Colon (tissue), 2 donors: Measurements from ENCODE around the gene WBP2.

Experiments used
- FAIRE-seq: peaks from 2 replicates; lab custom pipeline; 2012; peaks lifted over from hg19 to GRCh38; lab: Jason Lieb, UNC
- donor health status: control.
- donor health status: control.

The WBP2 gene

DNA sequence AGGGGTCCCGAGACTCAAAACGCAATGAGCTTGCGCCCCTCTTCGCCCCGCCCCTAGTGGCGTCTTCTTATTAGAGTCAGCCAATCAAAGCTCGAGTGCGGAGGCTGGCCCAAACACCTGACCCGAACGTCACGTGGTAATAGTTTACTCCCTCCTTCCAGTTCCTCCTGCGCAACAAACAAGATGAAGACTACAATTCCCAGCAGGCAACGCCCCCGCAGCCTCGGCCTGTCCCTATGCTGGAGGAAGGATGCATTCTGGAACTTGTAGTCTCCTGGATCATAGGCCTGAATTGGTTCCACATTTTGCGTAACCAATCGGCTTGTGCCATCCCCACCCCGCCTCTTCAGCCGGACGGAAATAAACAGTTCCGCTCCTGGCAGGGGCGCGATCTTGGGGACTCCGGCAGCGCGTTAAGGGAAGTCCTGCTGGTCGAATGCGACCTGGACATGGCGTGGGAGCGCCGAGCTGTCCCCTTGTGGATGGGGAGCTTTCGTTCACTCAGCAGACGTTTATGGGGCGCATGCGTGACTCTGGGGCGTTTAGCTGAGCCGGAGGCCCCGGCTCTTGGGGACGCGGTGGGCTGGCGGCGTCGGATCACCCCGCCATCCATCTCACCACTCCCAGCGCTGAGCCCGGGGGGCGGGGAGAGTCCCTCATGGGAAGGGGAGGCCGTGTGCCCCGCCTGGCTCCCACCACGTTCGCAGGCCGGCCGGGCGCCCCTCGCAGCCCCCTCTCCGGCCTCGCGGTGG, at the start of gene WBP2:
WBP2 (minus strand) TSS at position 26 of the 752 bp plus-strand sequence. CDS start 38 bp downstream, outside the sequence.
- FAIRE-seq: peak; percentile 64

DNA sequence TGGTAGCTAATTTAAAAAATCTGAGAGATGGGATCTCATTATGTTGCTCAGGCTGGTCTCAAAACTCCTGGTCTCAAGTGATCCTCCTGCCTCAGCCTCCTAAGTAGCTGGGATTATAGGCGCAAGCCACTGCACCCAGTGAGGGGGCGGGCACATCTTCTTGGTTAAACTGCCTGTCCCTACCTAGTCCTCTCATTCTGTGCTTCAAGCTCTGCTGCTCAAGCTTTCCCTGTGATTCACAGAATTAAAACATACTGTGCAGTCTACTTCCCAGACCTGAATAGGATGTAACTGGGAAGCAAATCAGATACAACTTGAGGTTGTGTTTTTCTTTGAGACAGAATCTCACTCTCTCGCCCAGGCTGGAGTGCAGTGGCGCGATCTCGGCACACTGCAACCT, 47.3 kb upstream of the WBP2 start:
- no peak for FAIRE-seq

DNA sequence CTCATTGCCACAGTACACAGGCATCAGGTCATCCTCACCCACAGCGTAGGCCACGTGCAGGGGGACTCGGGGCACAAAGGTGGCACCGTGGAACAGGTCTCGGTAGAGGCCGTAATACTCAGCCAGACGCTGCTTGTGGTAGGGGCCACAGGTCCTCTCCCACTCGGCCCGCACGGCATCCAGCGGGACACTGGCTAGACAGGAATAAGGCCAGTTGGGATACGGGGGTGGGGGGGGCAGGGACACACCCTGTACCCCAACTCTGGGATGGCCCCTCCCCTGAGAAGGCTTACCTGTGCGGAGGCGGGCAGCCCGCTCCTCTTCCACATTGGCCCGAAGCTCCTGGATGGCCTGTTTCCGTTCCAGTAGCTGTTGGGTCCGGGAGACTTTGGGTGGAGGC, 46.6 kb upstream of the WBP2 start:
- no peak for FAIRE-seq

DNA sequence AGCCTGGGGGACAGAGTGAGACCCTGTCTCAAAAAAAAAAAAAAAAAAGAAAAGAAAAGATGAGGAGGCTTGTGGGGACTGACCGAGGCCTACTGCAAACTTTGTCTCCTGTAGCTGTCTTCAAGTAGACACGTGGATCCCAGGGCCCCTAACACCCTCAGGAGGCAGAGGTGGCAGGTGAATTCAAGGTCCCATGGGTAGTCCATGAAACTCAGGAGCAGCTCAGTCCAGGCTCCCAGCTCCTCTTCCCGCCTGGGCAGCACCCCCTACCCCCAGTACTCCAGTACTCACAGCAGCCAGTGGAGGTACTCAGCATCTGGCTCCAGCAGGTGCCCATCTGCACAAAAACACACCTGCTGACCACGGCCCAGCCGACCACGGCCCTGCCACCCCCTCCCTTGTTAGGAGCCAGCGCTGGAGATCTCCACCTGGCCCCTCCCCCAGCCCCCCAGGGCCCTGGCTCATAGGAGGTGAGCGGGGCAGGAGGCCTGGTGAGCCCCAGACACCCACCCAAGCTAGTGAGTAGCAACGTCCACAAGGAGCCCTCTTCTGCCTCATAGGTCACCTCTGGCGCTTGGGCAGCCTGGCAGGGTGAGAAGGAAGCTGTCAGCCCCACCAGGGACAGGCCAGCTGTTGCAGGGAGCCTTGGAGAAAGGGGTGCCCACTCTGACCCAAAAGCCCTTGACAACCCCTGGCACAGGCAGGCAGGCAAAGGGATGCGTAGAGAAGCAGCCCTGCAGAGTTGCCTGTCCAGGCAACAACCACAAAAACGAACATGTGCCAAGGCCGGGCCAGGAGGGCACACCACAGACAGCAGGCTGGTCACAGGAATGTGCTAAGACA, 45.8 kb upstream of the WBP2 start:
- no peak for FAIRE-seq

DNA sequence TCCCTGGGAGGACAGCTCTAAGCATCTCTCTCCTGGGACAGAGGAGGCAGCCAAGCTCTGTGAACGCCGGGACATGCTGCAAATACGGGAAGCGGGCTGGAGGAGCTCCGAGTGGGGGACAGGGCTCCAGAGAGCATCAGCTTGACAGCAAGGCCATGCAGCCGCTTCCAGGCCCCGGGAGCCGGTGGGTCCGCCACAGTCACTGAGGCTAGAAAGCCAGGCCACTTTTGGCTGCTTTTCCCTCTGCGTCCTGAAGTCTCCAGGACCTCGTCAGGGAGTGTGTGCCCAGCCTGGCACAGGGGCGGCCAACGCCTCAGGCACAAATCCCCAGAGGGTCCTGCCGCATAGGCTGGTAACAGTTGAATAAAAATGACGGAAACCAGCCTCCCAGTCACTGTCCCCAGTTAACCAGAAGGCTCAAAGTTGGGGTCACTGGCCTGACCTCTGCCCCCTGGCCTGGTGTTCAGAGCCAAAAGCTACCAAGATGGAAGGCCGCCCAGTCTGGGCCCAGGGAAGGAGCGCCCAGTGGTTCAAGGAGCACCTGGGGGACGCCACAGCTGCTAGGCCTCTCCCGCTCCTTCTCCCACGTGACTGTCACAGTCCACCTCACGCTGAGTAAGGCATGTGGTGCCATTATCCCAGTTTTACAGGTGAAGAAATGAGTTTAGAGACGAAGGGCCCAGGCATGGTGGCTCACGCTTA, 44.8 kb upstream of the WBP2 start:
- no peak for FAIRE-seq

DNA sequence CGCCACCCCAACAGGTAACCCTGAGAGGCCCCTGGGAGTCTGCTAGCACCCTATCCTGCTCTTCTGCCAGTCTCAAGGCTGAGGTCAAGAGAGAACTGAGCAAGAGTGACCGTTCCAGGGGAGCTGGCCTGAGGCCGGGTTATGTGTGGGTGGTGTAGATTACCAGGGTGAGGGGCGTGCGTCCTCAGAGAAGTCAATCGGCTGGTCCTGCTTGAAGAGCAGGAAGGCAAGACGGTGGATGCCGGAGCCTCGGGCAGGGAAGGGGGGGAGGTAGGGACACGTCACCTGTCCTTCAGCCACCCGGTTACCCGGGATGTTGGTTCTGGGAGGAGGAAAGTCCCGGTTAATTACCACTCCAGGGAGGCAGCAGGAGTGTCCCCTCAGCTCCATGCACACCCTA, 44.2 kb upstream of the WBP2 start:
- no peak for FAIRE-seq

DNA sequence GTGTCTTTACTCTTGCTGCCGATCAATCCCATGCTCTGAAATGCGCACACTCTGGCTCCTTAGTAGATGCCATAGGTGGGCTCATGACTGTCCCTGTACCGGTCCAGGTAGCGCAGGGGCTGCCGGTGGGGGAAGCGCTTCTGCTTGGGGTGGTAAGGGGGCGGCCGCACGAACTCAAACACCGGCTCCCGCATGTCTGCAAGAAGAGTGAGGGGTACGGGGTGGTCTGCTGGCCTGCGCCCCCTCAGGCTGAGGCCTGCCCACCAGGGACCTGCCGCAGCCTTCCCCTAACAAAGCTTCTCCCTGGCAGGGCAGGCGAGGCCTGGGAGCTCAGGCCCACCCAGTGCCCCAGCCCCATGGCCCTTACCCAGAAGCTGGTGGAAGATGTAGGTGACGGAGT, 43.7 kb upstream of the WBP2 start:
- FAIRE-seq: no peak

DNA sequence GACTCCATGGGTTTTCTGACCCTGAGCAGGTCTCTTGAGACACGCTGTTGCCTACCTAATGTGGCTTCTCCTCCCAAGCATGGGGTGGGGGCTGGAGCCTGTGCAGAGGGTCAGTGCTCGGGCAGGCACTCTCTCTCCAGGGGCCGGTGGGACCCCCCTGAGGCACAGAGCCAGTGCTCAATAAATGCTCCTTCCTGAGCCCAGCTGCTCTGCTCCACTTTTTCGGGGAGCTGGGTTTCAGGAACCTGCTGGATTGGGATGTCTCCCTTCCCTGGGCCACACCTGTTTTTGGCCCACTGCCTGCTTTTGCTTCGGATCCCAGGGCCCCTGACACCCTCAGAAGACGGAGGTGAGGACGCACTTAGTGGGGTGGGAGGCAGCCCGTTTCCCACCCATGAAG, 42.9 kb upstream of the WBP2 start:
- no peak for FAIRE-seq

DNA sequence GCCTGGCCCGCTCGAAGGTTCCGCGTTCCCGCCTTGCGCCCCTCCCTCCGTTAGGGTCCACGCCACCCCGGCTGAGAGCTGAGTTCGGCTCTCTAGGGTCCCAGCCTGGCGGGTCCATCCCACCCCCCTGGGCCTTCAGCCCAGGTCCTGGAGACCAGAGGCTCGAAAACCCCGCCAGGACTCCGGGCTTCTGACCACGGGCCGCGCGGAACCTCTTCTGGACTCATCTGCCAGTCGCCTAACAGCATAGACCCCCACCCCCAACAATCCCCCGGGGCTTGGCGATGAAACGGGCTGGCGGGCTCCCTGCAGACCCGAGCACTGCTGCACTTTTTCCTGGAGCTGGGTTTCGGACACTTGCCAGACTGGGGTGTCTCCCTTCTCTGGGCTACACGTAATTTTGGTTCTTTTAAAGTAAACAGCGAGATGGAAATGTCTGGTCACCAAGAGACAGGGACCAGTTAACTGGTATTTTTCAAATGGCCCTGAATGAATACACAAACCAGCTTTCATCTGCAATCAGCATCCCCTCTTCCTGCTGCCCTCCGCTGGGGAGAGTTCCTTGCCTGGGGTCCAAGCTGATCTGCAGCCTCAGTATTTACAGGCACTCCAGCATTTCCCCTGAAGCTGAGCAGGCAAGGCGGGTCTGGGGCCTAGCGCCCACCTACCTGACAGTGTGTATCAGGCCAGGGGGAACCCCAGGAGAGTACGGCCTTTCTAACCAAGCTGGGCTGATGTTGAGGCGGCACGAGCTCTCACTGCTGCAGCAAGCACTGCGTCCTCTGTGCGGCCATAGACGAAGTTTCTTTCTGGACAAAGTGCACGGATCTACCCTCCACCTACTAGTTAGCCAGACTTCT, 42.3 kb upstream of the WBP2 start:
- no peak for FAIRE-seq

DNA sequence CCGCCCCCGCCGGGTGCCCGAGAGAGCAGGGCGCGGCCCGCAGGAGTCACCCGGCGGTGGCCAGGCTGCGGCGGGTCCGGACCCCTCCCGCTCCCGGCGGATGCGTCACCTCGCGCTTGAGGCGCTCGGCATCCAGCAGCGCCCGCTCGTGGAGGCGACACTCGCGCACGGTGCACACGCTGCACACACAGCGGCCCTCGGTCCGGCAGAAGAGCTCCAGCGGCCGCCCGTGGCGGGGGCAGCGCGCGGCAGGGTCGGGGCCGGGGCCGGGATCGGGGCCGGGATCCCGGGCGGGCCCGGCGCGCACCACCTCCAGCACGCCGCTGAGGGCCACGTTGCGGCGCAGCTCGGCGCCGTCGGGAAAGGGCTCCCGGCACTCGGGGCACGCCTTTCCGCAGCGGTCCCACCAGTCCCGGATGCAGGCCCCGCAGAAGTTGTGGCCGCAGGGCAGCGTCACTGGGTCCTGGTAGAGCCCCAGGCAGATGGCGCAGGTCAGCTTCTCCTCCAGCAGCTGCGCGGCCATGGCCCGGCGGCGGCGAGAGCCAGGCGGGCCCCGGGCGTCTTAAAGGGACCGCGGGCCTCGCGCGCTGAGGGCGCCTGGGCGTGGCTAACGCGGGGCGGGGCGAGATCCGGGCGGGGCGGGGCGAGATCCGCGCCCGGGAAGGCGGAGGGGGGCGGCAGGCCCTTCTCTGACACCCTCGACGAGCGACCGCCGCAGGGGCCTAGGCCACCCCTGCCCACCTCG, 41.5 kb upstream of the WBP2 start, which contains the start of gene TRIM65:
TRIM65 (minus strand) TSS at position 537 of the 745 bp plus-strand sequence; CDS start at position 523, 14 bp downstream.
- FAIRE-seq: no peak

DNA sequence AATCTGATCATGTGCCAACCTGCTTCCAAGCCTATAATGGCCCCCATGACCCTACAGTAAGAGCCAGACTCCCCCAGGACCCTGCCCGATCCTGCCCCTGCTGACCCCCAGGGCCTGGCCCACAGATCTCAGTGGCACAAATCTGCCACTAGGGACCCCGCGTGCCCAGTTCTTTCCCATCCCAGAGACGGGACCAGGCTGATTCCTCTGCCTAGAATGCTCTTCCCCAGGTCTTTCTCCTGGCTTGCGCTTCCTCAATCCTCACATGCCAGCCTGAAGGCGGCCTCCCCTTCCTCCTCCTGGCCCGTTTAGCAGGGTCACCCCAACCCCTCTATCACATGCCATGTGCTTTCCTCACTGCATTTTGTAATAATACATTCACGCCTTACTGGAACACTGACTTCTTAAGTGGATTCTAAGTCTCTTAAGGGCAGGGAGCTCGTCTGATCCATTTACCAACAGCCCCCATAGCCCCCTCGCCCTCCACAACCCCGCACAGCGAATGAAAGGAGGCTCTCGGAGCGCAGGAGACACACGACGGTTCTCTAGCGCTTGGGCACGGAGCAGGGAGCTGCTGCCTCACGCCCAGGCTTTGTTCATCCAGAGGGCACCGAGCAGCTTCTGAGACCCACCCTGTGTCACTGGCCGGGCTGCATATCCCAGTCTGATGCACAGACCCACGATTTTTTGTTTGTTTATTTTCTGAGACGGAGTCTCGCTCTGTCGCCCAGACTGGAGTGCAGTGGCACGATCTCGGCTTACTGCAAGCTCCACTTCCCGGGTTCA, 40.4 kb upstream of the WBP2 start:
- FAIRE-seq: no peak

DNA sequence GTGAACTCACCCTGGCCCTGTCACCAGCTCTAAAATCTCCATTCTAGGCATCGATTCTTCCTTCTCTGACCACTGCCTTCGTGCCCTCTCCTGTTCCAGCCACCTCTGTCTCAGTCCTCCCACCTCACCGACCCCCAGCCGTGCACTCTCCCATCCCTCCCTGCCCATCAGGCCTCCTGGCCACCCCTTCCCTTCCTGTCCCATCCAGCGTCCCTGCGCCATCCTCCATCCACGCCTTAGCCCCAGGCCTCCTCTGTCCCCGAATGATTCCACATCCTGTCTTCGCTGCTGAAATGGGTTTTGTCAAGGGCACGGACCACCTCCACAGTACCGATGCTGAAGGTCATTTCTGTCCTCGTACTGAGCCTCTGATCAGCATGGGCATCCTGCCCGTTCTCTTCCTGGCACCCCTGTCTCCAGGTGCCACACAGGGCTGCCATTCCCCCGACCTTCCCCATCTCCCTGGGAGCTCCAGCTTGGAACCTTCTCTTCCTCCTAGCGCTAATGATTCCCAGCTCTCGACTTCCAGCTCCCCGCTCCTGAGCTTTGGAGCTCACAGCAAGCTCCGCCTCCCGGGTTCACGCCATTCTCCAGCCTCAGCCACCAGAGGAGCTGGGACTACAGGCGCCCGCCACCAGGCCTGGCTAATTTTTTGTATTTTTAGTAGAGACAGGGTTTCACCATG, 39.1 kb upstream of the WBP2 start:
- FAIRE-seq: no peak

DNA sequence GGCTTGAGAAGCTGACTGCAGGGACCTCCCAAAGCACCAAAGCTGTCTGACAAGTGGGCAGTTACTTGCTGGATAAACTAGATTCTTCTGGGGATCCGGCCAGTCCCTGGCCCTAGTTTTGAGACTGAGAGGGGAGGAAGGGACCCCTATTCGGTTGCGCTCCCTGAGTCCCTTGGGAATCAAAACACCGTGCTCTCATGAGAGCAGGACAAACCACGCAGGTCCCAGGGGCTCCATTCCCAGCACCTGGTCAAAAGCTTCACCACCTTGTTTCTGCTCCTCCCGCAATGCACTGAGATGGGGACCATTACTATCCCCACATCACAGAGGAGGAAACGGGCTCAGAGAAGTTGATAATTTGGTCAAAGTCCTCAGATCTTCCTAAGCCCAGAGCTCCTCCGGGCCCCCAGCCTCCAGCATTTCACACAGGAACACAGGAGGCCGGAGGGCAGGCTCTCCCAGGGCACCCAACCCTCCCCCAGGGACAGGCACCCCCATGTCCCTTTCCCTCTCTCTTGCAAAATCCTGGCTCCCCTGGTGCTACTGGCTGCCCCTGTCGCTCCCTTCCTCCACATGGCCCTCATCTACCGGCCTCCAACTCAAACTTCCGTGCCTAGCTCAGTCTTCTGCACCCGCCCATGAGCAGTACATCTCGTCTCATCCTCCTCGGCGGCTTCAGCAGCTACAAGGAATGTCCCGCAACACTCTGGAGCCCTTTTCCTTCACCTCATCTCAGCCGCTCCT, 38.3 kb upstream of the WBP2 start:
- FAIRE-seq: no peak

DNA sequence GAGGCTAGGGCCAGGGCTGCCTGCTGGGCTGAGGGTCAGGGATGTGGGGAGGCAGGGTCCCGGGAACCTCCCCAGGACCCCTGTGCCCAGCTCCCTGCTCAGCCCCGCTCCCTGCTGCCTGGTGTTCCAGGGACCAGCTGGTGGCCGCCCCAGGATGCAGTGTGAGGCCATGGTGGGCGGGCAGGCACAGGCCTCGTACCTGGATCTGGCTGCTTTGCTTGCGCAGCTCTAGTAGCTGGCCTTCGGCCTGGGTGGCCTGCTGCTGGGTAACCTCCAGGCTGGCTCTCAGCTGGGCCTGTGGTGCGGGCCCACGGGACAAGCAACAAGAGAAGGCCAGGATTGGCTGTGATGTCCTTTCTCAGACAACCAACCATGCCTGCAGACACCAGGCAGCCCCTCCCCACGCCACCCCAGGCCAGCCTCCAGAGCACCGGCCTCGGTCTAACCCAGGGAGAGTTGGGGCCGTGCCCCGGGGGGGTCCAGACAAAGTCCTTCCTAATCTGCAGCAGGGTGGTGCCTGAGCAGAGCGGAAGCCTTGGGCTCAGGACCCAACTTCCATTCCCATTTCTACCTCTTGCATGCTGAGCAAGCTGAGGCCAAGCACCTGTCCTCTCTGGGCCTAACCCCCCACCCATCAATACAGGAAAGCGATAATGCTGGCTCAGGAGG, 37.6 kb upstream of the WBP2 start:
- no peak for FAIRE-seq

DNA sequence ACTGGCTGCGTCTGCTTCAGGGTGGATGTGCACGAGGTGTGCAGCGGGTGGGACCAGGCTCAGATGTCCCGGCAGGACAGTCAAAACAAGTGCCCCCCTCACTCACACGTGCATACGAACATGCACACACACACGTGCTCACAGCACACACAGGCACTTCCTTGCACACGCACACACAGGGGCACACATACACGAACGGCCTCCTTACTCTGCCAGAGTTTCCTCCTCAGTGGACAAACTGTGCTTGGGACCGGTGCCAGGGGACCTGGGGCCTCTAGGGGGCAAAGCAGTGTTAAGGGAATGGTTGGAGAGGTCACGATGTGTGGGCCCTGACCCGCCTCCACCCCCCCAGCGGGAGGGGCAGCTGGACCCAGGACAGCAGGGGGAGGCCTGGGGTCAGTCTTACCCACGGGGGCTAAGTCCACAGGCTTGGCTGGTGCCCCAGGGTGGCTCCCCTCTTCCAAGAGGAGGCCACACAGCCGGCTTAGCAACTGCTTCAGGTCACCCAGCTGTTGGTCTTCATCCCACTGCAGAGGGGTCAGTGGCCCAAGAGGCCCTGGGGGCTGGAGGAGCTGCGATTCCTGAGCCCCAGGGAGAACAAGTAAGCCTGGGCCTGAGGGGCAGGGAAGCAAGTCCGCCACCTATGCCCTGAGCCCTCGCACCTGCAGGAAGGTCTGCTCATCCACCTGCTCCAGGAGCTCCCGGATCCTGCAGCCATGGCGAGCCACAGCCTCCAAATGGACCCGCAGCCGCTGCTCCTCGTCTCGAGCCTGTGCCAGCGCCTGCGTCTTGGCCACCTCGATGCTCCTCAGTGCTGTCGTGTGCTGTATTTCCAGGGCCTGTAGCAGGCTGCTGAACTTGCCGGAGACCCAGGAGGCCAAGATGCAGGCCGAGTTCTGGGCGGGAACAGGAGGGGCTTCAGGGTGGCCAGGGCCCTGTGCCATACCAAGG, 36.7 kb upstream of the WBP2 start:
- FAIRE-seq: no peak

DNA sequence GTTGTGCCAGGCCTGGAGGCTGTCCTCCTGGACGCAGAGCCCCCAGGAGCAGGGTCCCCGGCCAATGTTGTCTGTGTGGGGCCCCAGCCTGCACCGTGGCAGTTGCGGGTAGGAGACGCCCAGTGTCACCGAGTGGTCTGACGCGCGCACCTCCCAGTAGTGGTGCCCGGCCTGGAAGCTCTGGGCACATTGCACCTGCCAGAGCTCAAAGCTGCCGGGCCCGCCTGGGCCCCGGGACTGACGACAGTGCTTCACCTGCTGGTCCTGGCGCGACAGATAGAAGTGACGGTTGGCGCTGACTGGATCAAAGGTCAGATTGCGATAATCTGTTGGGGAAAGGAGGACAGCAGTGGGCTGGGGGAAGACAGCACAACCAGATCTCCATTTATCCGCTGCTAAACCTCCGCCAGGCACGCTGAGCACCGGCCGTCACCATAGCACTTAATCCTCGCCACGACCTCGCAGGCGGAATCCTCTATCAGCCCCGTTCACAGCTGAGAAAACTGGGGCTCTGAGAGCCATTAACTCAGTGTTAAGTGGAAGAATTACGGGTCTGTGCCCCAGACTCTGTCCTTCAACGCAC, 36.0 kb upstream of the WBP2 start:
- FAIRE-seq: no peak

DNA sequence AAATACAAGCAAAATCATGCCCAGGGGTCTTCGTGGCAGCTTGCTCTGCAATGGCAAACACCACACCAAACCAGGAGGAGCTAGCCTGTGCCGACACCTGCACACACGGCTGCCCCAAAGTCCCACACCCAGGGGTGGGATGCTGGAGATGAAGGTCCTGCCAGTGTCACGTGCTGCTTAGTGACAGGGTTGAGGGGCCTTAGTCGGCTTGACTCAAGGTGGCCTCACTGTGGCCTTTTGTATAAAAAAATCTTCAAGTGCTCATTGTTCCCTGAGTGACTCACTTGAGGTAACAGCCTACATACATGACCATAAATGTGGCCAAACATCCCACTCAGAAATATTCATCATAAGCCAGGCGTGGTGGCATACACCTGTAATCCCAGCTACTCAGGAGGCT, 34.3 kb upstream of the WBP2 start:
- no peak for FAIRE-seq
